PC-9 (cell line): ENCODE measurements around the gene KCNQ1OT1.

ENCODE experiments used
- CTCF ChIP-seq: fragments of 200-600 bp; sonication (generic); conservative IDR thresholded peaks from 2 replicates; pipeline ENCODE4 v1.6.1; 2017; ENCODE audit warnings: mixed run types, antibody characterized with exemption, mild to moderate bottlenecking, moderate library complexity
- EZH2 ChIP-seq: fragments of 200-600 bp; sonication (generic); IDR thresholded peaks from 2 replicates; pipeline ENCODE4 v1.8.0; 2017; ENCODE audit warnings: antibody characterized with exemption, low read depth

- TF ChIP-seq CTCF (no peak), EZH2 (no peak)
Observed at GRCh38 chr11:2666828-2667570, 32.8 kb downstream of the KCNQ1OT1 start.
